Chondrocyte (in vitro differentiated cells): ENCODE results near the gene GAS5. TPM values are rescaled to one million over a fixed set of nuclear protein-coding genes. Genes with fewer than 3 reads are reported as not detected.

Source experiments
- DNase-seq: peaks from one replicate; pipeline ENCODE4 v3.0.0; 2021; ENCODE audit warnings: mixed read lengths, low spot score
- H3K27ac Mint-ChIP-seq: one replicate; pipeline ENCODE4 v1.8.0; 2021; ENCODE audit warnings: mild to moderate bottlenecking, moderate library complexity, mixed read lengths; ENCODE audit not compliant: unreplicated experiment
- H3K27me3 Mint-ChIP-seq: 2 replicates; pipeline ENCODE4 v1.8.0; 2021; ENCODE audit warnings: low read depth, mixed read lengths
- H3K36me3 Mint-ChIP-seq: 2 replicates; pipeline ENCODE4 v1.8.0; 2021; ENCODE audit warnings: low read depth, mixed read lengths
- H3K4me1 Mint-ChIP-seq: 2 replicates; pipeline ENCODE4 v1.8.0; 2021; ENCODE audit warnings: low read depth, mild to moderate bottlenecking, mixed read lengths
- H3K4me3 Mint-ChIP-seq: one replicate; pipeline ENCODE4 v1.8.0; 2021; ENCODE audit warnings: mild to moderate bottlenecking, moderate library complexity, mixed read lengths; ENCODE audit not compliant: unreplicated experiment
- H3K9me3 Mint-ChIP-seq: 2 replicates; pipeline ENCODE4 v1.8.0; 2021; ENCODE audit warnings: low read depth, mixed read lengths
- CTCF ChIP-seq: fragments of 200-600 bp; sonication (generic); IDR thresholded peaks from 2 replicates; pipeline ENCODE4 v1.5.0; 2021; ENCODE audit warnings: antibody characterized with exemption, mild to moderate bottlenecking, moderate library complexity
- total RNA-seq: library from RNA; stranded (reverse); gene quantifications from 3 replicates; pipeline ENCODE4 v1.2.1, GENCODE V29; 2021

The GAS5 gene
- total RNA-seq, 1 donor from 2014 or later = 340 TPM

DNA sequence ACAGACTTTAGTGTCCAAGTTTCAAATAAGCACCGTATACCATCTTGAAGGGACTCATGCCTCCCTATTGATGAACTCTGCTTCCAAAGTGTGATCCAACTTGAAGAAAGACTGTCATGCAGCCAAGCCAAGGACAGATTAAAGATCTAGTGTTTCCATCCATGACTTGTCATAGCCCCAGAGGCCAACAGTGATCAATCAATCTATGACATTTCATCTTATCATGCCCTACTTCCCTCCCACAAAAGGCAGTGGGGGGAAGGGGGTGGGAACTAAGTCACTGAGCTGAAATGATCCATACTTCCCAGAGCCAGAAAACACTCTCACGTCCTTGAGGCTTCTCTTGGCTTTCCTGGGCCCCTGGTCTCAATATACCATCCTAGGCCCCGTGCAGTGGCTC, 45.3 kb upstream of the GAS5 start:
- no peak for TF ChIP-seq CTCF
- Mint-ChIP-seq H3K36me3 (no peaks in the 10 kb centered on the region), H3K4me3 (no peak overlapping the region), H3K4me1 (no peaks in the 10 kb centered on the region), H3K27ac (no peak overlapping the region), H3K27me3 (no peaks in the 10 kb centered on the region), H3K9me3 (no peaks in the 10 kb centered on the region)
- DNase-seq = no peak

DNA sequence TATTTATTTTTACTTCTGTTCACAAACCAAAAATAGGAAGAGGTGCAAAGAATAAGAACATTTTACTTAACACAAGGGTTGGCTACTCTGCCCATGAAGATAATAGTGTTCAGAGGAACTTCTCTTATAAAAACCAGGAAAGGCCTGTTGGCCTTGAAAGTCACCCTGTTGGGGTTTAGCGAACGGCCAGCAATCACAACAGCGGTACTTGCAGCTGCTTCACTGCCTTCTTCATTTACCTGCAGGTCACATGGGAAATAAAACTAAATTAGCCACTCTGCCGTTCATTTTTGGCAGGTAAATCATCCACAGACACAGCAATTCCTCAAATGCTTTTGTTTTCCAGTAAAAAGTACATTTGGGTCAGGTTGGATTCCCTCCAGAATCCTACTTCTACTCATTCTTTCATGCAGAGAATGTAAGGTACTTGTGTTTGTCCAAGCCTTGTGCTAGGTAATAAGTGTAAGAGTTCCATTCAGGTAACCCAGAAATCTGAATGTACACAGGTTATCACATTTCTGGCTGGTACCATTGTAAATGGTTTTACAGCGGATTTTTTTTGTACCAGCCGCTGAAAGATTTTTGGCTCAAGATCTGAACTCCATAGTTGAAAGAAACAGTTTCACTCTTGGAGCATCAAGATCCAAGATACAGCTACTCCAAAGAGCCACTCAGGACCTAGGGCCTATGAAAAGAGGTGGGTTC, 36.2 kb upstream of the GAS5 start:
- no peak for TF ChIP-seq CTCF
- Mint-ChIP-seq H3K27me3 (no peaks in the 10 kb centered on the region), H3K27ac (no peak overlapping the region), H3K36me3 (peaks cover 4% of the 10 kb centered on the region), H3K4me3 (no peak overlapping the region), H3K4me1 (no peaks in the 10 kb centered on the region), H3K9me3 (peaks cover 3% of the 10 kb centered on the region)
- no peak for DNase-seq

DNA sequence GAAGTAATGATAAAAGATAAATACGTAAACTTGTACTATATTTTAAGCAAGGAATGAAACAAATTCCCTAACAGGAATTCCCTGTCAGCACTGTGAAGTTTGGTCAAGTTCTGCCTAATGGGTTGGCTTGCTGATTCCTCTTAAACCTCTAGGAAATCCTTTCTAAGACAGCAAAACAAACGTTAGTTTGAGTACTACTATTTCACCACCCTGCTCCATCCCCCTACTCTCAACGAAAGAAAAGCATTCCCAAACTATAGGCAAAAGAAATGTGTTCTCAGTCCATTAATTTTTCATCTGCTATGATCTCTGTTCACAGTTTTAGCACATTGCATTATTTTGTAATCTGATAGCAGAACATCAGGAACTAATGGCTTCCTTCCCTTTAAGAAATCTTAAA, 33.2 kb upstream of the GAS5 start:
- Mint-ChIP-seq H3K27me3 (no peaks in the 10 kb centered on the region), H3K4me1 (no peaks in the 10 kb centered on the region), H3K27ac (no peak overlapping the region), H3K9me3 (peaks cover 2% of the 10 kb centered on the region), H3K4me3 (no peak overlapping the region), H3K36me3 (peaks cover 4% of the 10 kb centered on the region)
- TF ChIP-seq CTCF = no peak
- no peak for DNase-seq

DNA sequence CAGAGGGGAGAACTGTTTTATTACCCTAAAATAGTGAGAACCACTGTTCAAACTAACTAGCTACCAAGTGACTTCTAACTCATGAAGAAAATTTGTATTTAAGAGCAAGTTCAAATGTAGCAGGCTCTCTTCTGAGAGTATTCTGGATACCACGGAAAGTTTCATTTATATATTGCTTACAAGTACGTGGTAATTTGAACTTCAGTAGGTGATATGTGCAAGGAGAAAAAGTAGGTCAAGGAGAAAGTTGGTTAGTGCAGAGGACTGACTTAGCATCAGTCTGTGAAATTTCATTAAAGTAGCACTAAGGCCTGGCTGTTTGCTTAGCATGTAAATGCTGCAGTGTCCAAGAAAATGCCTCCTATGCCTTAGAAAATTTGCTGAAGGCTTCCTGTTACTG, 32.6 kb upstream of the GAS5 start:
- TF ChIP-seq CTCF = no peak
- Mint-ChIP-seq H3K27ac (no peak overlapping the region), H3K4me3 (no peak overlapping the region), H3K4me1 (no peaks in the 10 kb centered on the region), H3K27me3 (no peaks in the 10 kb centered on the region), H3K9me3 (no peaks in the 10 kb centered on the region), H3K36me3 (peaks cover 2% of the 10 kb centered on the region)
- no peak for DNase-seq

- Mint-ChIP-seq H3K4me1 (no peaks in the 10 kb centered on the region), H3K27ac (no peak overlapping the region), H3K36me3 (peaks cover 6% of the 10 kb centered on the region), H3K27me3 (no peaks in the 10 kb centered on the region), H3K9me3 (no peaks in the 10 kb centered on the region), H3K4me3 (no peak overlapping the region)
- no peak for TF ChIP-seq CTCF
- DNase-seq = no peak
Measured at GRCh38 chr1:173894189-173894588, 26.4 kb upstream of the GAS5 start.
